Measurements from ENCODE around the gene TMEM196.
A peak's percentile ranks its signal among the peaks of the same experiment; 100 is the strongest.

Gene TMEM196

DNA sequence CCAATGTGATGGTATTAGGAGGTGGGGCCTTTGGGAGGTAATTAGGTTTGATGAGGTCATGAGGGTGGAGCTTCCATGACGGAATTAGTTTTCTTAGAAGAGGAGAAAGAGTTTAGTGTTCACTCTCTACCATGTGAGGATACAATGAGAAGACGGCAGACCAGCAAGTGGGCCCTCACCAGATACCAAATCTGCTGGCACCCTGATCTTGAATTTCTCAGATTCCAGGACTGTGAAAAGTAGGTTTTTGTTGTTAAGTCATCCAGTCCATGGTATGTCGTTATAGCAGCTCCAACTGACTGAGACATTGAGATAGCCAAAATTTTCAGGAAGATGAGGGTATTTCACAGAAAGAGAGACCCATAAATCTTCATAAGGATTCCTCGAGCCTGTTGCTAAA lies 3.6 kb upstream of the TMEM196 start:
- H3K27me3 ChIP-seq (ENCODE audit: insufficient read depth, insufficient read length), result peaks cover 25% of the 10 kb centered on the region
- no peak for DNase-seq (ENCODE audit: low read depth, low spot score)
- H3K4me1 ChIP-seq (ENCODE audit: insufficient read depth, insufficient read length), result peaks cover 3% of the 10 kb centered on the region
- no peak overlapping the region for H3K9ac ChIP-seq (ENCODE audit: insufficient read length, low read depth)
- H3K36me3 ChIP-seq (ENCODE audit: insufficient read depth, insufficient read length, low read length), result no peaks in the 10 kb centered on the region
- no peaks in the 10 kb centered on the region for H3K9me3 ChIP-seq (ENCODE audit: insufficient read depth, low read length)
- H3K4me3 ChIP-seq (ENCODE audit: insufficient read length, low read depth), result no peak overlapping the region
- TF ChIP-seq YY1 (IDR thresholded peaks at IDR 0.05; ENCODE audit: insufficient read depth, insufficient read length) (no peak), SUZ12 (IDR thresholded peaks at IDR 0.05; ENCODE audit: extremely low read depth, insufficient read depth, insufficient read length) (no peak), ZNF274 (IDR thresholded peaks at IDR 0.05; ENCODE audit: low read depth, low read length) (no peak)

DNA sequence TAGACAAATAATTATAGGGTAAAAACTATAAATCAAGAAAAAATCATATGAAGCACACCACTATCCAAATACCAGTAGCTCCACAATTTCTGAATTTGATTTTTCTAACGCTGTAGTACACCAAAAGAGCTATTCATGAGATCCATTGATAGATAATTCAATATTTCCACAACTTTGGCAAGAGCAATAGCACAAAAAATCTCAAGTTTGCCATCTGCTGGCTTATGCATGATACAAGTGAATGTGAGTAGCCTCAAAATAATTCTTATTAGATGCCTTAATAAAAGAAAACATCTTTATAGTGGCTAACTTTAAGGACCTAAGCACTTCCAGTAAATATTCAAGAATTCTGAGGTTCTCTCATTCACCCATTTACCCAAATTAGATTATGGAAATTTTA lies 2.2 kb upstream of the TMEM196 start:
- no peak for TF ChIP-seq ZNF274 (IDR thresholded peaks at IDR 0.05; ENCODE audit: low read depth, low read length)
- no peak for TF ChIP-seq YY1 (IDR thresholded peaks at IDR 0.05; ENCODE audit: insufficient read depth, insufficient read length)
- no peak for TF ChIP-seq SUZ12 (IDR thresholded peaks at IDR 0.05; ENCODE audit: extremely low read depth, insufficient read depth, insufficient read length)
- Histone ChIP-seq H3K27me3 (ENCODE audit: insufficient read depth, insufficient read length) (peaks cover 32% of the 10 kb centered on the region), H3K9ac (ENCODE audit: insufficient read length, low read depth) (no peak overlapping the region), H3K36me3 (ENCODE audit: insufficient read depth, insufficient read length, low read length) (no peaks in the 10 kb centered on the region), H3K9me3 (ENCODE audit: insufficient read depth, low read length) (no peaks in the 10 kb centered on the region), H3K4me3 (ENCODE audit: insufficient read length, low read depth) (no peak overlapping the region), H3K4me1 (ENCODE audit: insufficient read depth, insufficient read length) (peaks cover 3% of the 10 kb centered on the region)
- DNase-seq (ENCODE audit: low read depth, low spot score), result no peak

GRCh38 chr7:19772306-19772705 lies 1.1 kb downstream of the TMEM196 start:
- no peak for DNase-seq (ENCODE audit: low read depth, low spot score)
- Histone ChIP-seq H3K9me3 (ENCODE audit: insufficient read depth, low read length) (no peaks in the 10 kb centered on the region), H3K27me3 (ENCODE audit: insufficient read depth, insufficient read length) (peaks cover 32% of the 10 kb centered on the region), H3K9ac (ENCODE audit: insufficient read length, low read depth) (no peak overlapping the region), H3K4me1 (ENCODE audit: insufficient read depth, insufficient read length) (peaks cover 3% of the 10 kb centered on the region), H3K36me3 (ENCODE audit: insufficient read depth, insufficient read length, low read length) (no peaks in the 10 kb centered on the region), H3K4me3 (ENCODE audit: insufficient read length, low read depth) (peak overlapping the region; percentile 52)
- no peak for TF ChIP-seq ZNF274 (IDR thresholded peaks at IDR 0.05; ENCODE audit: low read depth, low read length)
- no peak for TF ChIP-seq SUZ12 (IDR thresholded peaks at IDR 0.05; ENCODE audit: extremely low read depth, insufficient read depth, insufficient read length)
- TF ChIP-seq YY1 (IDR thresholded peaks at IDR 0.05; ENCODE audit: insufficient read depth, insufficient read length), result no peak

DNA sequence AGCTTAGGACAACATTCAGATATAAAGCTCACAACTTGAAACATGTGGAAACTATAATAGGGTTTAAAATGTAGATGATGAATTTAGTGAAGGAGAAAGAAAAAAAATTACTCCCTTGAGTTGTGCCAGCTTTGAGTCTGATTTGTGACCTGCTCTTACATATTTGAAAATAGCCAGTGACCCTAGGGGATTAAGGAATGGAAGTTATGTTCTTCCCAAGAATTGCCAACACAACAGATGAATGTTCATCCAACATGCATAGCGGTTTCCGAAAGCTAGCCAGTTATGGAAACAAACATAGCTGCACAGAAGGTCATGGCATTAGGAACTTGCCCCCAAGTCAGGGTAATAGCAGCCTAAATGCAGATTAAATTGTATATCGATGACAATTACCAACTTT lies 10.8 kb downstream of the TMEM196 start:
- Histone ChIP-seq H3K9ac (ENCODE audit: insufficient read length, low read depth) (no peak overlapping the region), H3K4me3 (ENCODE audit: insufficient read length, low read depth) (no peak overlapping the region), H3K9me3 (ENCODE audit: insufficient read depth, low read length) (no peaks in the 10 kb centered on the region), H3K27me3 (ENCODE audit: insufficient read depth, insufficient read length) (no peaks in the 10 kb centered on the region), H3K36me3 (ENCODE audit: insufficient read depth, insufficient read length, low read length) (no peaks in the 10 kb centered on the region), H3K4me1 (ENCODE audit: insufficient read depth, insufficient read length) (no peaks in the 10 kb centered on the region)
- TF ChIP-seq ZNF274 (IDR thresholded peaks at IDR 0.05; ENCODE audit: low read depth, low read length), result no peak
- no peak for TF ChIP-seq YY1 (IDR thresholded peaks at IDR 0.05; ENCODE audit: insufficient read depth, insufficient read length)
- TF ChIP-seq SUZ12 (IDR thresholded peaks at IDR 0.05; ENCODE audit: extremely low read depth, insufficient read depth, insufficient read length), result no peak
- DNase-seq (ENCODE audit: low read depth, low spot score), result no peak

DNA sequence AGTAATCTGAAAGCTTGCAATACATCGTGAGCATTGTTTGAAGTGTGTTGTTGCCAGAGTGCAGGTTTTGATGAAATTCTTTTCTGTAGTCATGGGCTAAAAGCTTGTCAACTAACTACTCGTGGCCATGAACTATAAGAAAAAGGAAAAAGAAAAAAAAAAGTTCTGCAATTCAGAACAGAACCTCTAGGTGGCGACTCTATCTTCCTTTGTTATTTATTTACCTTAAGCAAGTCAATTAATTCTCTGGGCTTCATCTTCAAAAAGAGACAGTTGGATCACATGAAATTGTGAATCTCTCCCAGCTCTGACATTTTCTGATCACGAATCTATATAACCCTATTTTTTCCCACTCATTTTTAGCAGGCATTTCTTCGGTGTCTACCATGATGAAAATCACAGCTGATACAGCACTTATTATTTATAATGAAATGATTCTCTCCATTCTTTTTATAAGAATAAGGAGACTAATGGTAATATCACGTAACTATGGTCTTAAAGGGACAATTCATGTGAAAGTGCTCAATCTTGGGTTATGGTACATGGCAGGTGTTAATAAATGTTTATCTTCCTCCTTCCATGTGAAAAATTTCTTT lies 18.8 kb downstream of the TMEM196 start:
- TF ChIP-seq ZNF274 (IDR thresholded peaks at IDR 0.05; ENCODE audit: low read depth, low read length) (no peak), YY1 (IDR thresholded peaks at IDR 0.05; ENCODE audit: insufficient read depth, insufficient read length) (no peak), SUZ12 (IDR thresholded peaks at IDR 0.05; ENCODE audit: extremely low read depth, insufficient read depth, insufficient read length) (no peak)
- no peaks in the 10 kb centered on the region for H3K9me3 ChIP-seq (ENCODE audit: insufficient read depth, low read length)
- H3K36me3 ChIP-seq (ENCODE audit: insufficient read depth, insufficient read length, low read length), result no peaks in the 10 kb centered on the region
- H3K4me3 ChIP-seq (ENCODE audit: insufficient read length, low read depth), result no peak overlapping the region
- DNase-seq (ENCODE audit: low read depth, low spot score), result peak; percentile 43
- no peaks in the 10 kb centered on the region for H3K4me1 ChIP-seq (ENCODE audit: insufficient read depth, insufficient read length)
- no peak overlapping the region for H3K9ac ChIP-seq (ENCODE audit: insufficient read length, low read depth)
- no peaks in the 10 kb centered on the region for H3K27me3 ChIP-seq (ENCODE audit: insufficient read depth, insufficient read length)

DNA sequence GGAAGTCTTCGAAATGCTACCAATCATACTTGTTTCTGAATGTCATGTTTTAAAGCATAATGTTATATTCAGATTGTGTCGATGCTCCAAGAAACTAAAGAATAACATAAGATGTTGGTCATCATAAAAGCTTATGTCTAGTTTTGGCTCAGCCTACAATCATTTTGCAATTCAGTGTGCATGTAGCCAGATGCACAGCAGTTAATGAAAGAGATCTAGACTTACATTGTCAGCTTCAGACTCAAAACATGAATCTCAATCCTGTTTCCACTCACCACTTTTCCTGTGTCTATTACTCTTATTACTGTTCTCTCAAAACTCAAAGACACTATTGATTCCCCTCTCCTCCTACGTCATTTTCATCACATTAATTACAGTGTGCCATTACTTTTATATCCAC lies 21.4 kb downstream of the TMEM196 start:
- Histone ChIP-seq H3K9ac (ENCODE audit: insufficient read length, low read depth) (no peak overlapping the region), H3K36me3 (ENCODE audit: insufficient read depth, insufficient read length, low read length) (no peaks in the 10 kb centered on the region), H3K4me1 (ENCODE audit: insufficient read depth, insufficient read length) (no peaks in the 10 kb centered on the region), H3K4me3 (ENCODE audit: insufficient read length, low read depth) (no peak overlapping the region), H3K9me3 (ENCODE audit: insufficient read depth, low read length) (no peaks in the 10 kb centered on the region), H3K27me3 (ENCODE audit: insufficient read depth, insufficient read length) (no peaks in the 10 kb centered on the region)
- no peak for DNase-seq (ENCODE audit: low read depth, low spot score)
- TF ChIP-seq SUZ12 (IDR thresholded peaks at IDR 0.05; ENCODE audit: extremely low read depth, insufficient read depth, insufficient read length) (no peak), ZNF274 (IDR thresholded peaks at IDR 0.05; ENCODE audit: low read depth, low read length) (no peak), YY1 (IDR thresholded peaks at IDR 0.05; ENCODE audit: insufficient read depth, insufficient read length) (no peak)

DNA sequence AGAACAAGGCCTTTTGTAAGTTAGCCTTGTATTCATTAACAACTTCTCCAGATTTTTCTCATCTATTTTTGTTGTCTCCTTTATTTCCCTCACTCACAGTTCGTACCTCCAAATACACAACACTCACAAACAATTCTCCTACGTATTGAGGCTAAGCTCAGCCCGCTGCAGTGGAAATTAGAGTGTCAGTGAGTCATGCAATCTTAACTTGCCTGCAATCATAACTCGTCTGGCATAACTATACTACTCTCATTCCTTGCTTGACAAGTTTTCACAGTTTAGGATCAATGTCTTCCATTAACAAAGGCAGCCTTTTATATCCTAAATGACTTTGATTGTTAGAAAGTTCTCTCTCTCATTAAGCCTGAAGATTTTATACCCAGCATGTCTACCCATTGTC lies 23.8 kb downstream of the TMEM196 start:
- Histone ChIP-seq H3K9ac (ENCODE audit: insufficient read length, low read depth) (no peak overlapping the region), H3K9me3 (ENCODE audit: insufficient read depth, low read length) (no peaks in the 10 kb centered on the region), H3K36me3 (ENCODE audit: insufficient read depth, insufficient read length, low read length) (no peaks in the 10 kb centered on the region), H3K27me3 (ENCODE audit: insufficient read depth, insufficient read length) (no peaks in the 10 kb centered on the region), H3K4me1 (ENCODE audit: insufficient read depth, insufficient read length) (no peaks in the 10 kb centered on the region), H3K4me3 (ENCODE audit: insufficient read length, low read depth) (no peak overlapping the region)
- DNase-seq (ENCODE audit: low read depth, low spot score), result no peak
- no peak for TF ChIP-seq ZNF274 (IDR thresholded peaks at IDR 0.05; ENCODE audit: low read depth, low read length)

Data from NT2/D1 (cell line).